GM21447 (cell line): Measurements from ENCODE around the gene SGIP1.
"Not testable (repeated sequence)": the region's sequence is repeated elsewhere in the genome, so short reads cannot be mapped to it uniquely, and the experiment has no call there.

Experiments used
- ATAC-seq: cut with Tn5 transposase; IDR thresholded peaks from one replicate; pipeline ENCODE4 v1.9.1; 2021; ENCODE audit not compliant: unreplicated experiment

SGIP1 gene

GRCh38 chr1:66758241-66758755, 224.3 kb downstream of the SGIP1 start:
- ATAC-seq, result peak; percentile 100

- no peak for ATAC-seq
Measured at GRCh38 chr1:66760506-66760905, 226.6 kb downstream of the SGIP1 start.

GRCh38 chr1:66761221-66761620, 227.3 kb downstream of the SGIP1 start:
- no peak for ATAC-seq

- peak; percentile 75 for ATAC-seq
Measured at GRCh38 chr1:66764994-66765578, 231.1 kb downstream of the SGIP1 start.

- no peak for ATAC-seq
Measured at GRCh38 chr1:66767626-66768025, 233.7 kb downstream of the SGIP1 start.

- no peak for ATAC-seq
Measured at GRCh38 chr1:66768965-66769364, 235.0 kb downstream of the SGIP1 start.

GRCh38 chr1:66769512-66770229, 235.7 kb downstream of the SGIP1 start:
- no peak for ATAC-seq

- ATAC-seq, result no peak
Measured at GRCh38 chr1:66770240-66770639, 236.3 kb downstream of the SGIP1 start.

GRCh38 chr1:66770694-66771093, 236.7 kb downstream of the SGIP1 start:
- ATAC-seq, result no peak

GRCh38 chr1:66773227-66773626, 239.3 kb downstream of the SGIP1 start:
- no peak for ATAC-seq

- no peak for ATAC-seq
Measured at GRCh38 chr1:66774438-66774837, 240.5 kb downstream of the SGIP1 start.

- ATAC-seq, result no peak
Measured at GRCh38 chr1:66775646-66776045, 241.7 kb downstream of the SGIP1 start.

- ATAC-seq, result no peak
Measured at GRCh38 chr1:66777831-66778230, 243.9 kb downstream of the SGIP1 start.

- ATAC-seq, result no peak
Measured at GRCh38 chr1:66778266-66778665, 244.3 kb downstream of the SGIP1 start.

- ATAC-seq, result no peak
Measured at GRCh38 chr1:66778969-66779368, 245.0 kb downstream of the SGIP1 start.

GRCh38 chr1:66779475-66780078, 245.6 kb downstream of the SGIP1 start:
- ATAC-seq, result no peak

GRCh38 chr1:66785800-66786199, 251.8 kb downstream of the SGIP1 start:
- ATAC-seq, result not testable (repeated sequence)

GRCh38 chr1:66787641-66788040, 253.7 kb downstream of the SGIP1 start:
- no peak for ATAC-seq

GRCh38 chr1:66788231-66788939, 254.4 kb downstream of the SGIP1 start:
- ATAC-seq, result peak; percentile 74

- ATAC-seq, result no peak
Measured at GRCh38 chr1:66791621-66792610, 258.0 kb downstream of the SGIP1 start.
